WERI-Rb-1 (cell line): ENCODE results near the gene TMED9.

Experiments
- DNase-seq: peaks from one replicate; pipeline ENCODE4 v3.0.0-alpha.2; 2020
- H3K27ac ChIP-seq: fragments of 250-450 bp; sonication (Bioruptor Pico); 2 replicates; pipeline ENCODE4 v1.5.1; 2020; ENCODE audit warnings: mild to moderate bottlenecking, moderate library complexity
- H3K27me3 ChIP-seq: fragments of 250-450 bp; sonication (Bioruptor Pico); 2 replicates; pipeline ENCODE4 v1.5.1; 2021; ENCODE audit warnings: mild to moderate bottlenecking, low read depth, moderate library complexity; ENCODE audit not compliant: insufficient read depth, severe bottlenecking
- H3K36me3 ChIP-seq: fragments of 250-450 bp; sonication (Bioruptor Pico); 2 replicates; pipeline ENCODE4 v1.5.1; 2020; ENCODE audit warnings: mild to moderate bottlenecking, moderate library complexity
- H3K4me3 ChIP-seq: 2 replicates; pipeline ENCODE4 v1.5.1; 2011; ENCODE audit warnings: low read depth, mild to moderate bottlenecking, control low read depth, low read length
- H3K9me3 ChIP-seq: fragments of 250-450 bp; sonication (Bioruptor Pico); 2 replicates; pipeline ENCODE4 v1.5.1; 2021; ENCODE audit warnings: mild to moderate bottlenecking, moderate library complexity; ENCODE audit not compliant: severe bottlenecking
- CTCF ChIP-seq: IDR thresholded peaks from 2 replicates; pipeline ENCODE4 v1.5.1; 2011; ENCODE audit warnings: low read depth, mild to moderate bottlenecking, control low read depth, inconsistent platforms, low read length

The TMED9 gene

DNA sequence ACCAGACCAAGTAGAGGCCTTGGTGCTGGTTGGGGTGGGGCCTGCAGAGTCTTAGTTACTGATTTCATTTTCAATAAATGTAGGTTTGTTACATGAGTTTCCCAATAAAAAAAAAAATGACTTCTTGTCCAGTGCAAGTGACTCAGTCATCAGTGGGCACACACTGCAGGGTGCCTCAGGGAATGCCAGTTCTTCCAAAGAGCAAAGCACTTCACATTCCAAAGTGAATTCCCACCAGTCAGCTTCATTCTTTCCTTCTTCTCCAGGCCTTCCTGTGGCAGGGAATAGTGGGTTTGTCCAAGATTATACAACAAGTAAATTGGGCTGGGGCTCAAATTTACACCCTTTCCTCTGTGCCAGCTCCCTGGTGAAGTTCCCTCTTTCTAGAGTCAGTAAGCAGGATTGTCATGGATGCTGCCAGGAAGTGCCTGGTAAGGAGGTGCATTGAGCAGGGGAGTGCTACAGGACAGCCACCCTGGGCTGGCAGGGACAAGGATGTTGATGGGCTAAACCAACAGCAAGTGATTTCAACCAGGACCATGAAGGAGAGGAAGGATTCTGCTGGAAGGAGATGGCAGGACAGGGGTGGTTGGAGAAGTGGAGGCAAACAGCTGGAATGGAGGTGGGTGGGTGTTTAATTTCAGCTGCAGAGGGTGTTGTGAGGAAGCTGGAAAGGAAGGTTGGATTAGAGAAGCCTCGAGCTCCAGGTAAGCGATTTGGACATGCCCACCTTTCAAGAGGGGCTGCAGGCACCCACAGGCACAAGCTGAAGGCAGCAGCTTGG, 4.2 kb downstream of the TMED9 start:
- Histone ChIP-seq H3K27ac (no peak overlapping the region), H3K36me3 (peaks cover 17% of the 10 kb centered on the region), H3K9me3 (no peaks in the 10 kb centered on the region), H3K27me3 (no peaks in the 10 kb centered on the region), H3K4me3 (no peak overlapping the region)
- no peak for DNase-seq
- TF ChIP-seq CTCF = no peak

GRCh38 chr5:177596775-177597238, 4.8 kb downstream of the TMED9 start:
- no peak overlapping the region for H3K27ac ChIP-seq
- DNase-seq = peak; percentile 35

DNA sequence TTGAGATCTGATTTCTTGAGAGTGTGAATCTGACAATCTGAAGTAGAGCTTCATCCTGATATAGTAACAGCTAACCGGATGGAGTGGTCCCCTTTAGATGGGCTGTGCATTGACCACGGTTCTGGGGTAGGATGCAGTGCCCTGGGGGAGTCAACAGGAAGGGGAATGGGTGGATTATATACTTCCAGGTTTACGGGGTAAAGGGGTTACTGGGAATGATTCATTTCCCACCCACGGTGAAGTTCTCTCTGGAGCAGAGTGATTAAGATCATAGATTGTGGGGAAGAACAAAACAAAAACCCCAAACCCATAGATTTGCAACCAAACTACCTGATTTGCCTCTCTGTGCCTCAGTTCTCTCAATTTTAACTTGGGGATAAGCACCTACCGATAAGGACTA, 6.5 kb downstream of the TMED9 start:
- H3K36me3 ChIP-seq = peaks cover 14% of the 10 kb centered on the region

More at GRCh38 chr5:177596775-177597238, 4.8 kb downstream of the TMED9 start:
- H3K27me3 ChIP-seq = no peaks in the 10 kb centered on the region
- no peak overlapping the region for H3K4me3 ChIP-seq
- H3K36me3 ChIP-seq = peaks cover 17% of the 10 kb centered on the region
- H3K9me3 ChIP-seq = no peaks in the 10 kb centered on the region
- TF ChIP-seq CTCF = no peak

GRCh38 chr5:177599731-177600507, 7.9 kb downstream of the TMED9 start, which contains the start of gene B4GALT7:
B4GALT7 (plus strand) TSS chr5:177600132; CDS start chr5:177600211, 79 bp downstream.
- Histone ChIP-seq H3K9me3 (no peaks in the 10 kb centered on the region), H3K27ac (peak within 1 kb of the TSS; percentile 79), H3K36me3 (peaks cover 3% of the 10 kb centered on the region), H3K27me3 (no peaks in the 10 kb centered on the region), H3K4me3 (peak within 1 kb of the TSS; percentile 68)
- DNase-seq = peak; percentile 69
- no peak for TF ChIP-seq CTCF

More for the DNA sequence above, 6.5 kb downstream of the TMED9 start:
- no peak overlapping the region for H3K27ac ChIP-seq
- no peak overlapping the region for H3K4me3 ChIP-seq
- TF ChIP-seq CTCF = no peak
- no peaks in the 10 kb centered on the region for H3K27me3 ChIP-seq
- no peaks in the 10 kb centered on the region for H3K9me3 ChIP-seq
- DNase-seq = no peak

- Histone ChIP-seq H3K27me3 (no peaks in the 10 kb centered on the region), H3K36me3 (no peaks in the 10 kb centered on the region), H3K4me3 (peak overlapping the region; percentile 61), H3K9me3 (no peaks in the 10 kb centered on the region), H3K27ac (no peak overlapping the region; the same call in 1 of the 2 replicates)
- DNase-seq = no peak
- TF ChIP-seq CTCF = no peak
These were observed 8.6 kb downstream of the TMED9 start for GRCh38 chr5:177600508-177601018.
